GM12892 (cell line): Measurements from ENCODE around the gene MED19. TPM values are rescaled to one million over a fixed set of nuclear protein-coding genes. Genes with fewer than 3 reads are reported as not detected.

ENCODE experiments used
- DNase-seq: peaks from one replicate; pipeline ENCODE4 v3.0.0; 2011; ENCODE audit not compliant: insufficient read length
- FAIRE-seq: peaks from 2 replicates; lab custom pipeline; 2011; peaks lifted over from hg19 to GRCh38; lab: Jason Lieb, UNC
- POLR2A ChIP-seq: IDR thresholded peaks from 2 replicates; pipeline ENCODE4 v1.6.1; 2011; ENCODE audit warnings: low read depth, low read length, control low read depth
- POLR2AphosphoS5 ChIP-seq: IDR thresholded peaks from 2 replicates; pipeline ENCODE4 v1.6.1; 2011; ENCODE audit warnings: low read depth, low read length, control low read depth
- TAF1 ChIP-seq: IDR thresholded peaks from 2 replicates; pipeline ENCODE4 v1.6.1; 2011; ENCODE audit warnings: low read depth, mild to moderate bottlenecking, control low read depth, low read length, borderline replicate concordance
- polyA plus RNA-seq: library from polyadenylated mRNA; unstranded; fragments of >200 nt; gene quantifications from one replicate; pipeline ENCODE4 v1.2.1, GENCODE V29; 2012; ENCODE audit warnings: missing spikeins, inconsistent platforms; ENCODE audit not compliant: missing spikeins

Gene MED19, protein sequence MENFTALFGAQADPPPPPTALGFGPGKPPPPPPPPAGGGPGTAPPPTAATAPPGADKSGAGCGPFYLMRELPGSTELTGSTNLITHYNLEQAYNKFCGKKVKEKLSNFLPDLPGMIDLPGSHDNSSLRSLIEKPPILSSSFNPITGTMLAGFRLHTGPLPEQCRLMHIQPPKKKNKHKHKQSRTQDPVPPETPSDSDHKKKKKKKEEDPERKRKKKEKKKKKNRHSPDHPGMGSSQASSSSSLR
- polyA plus RNA-seq: 12.4 TPM

DNA sequence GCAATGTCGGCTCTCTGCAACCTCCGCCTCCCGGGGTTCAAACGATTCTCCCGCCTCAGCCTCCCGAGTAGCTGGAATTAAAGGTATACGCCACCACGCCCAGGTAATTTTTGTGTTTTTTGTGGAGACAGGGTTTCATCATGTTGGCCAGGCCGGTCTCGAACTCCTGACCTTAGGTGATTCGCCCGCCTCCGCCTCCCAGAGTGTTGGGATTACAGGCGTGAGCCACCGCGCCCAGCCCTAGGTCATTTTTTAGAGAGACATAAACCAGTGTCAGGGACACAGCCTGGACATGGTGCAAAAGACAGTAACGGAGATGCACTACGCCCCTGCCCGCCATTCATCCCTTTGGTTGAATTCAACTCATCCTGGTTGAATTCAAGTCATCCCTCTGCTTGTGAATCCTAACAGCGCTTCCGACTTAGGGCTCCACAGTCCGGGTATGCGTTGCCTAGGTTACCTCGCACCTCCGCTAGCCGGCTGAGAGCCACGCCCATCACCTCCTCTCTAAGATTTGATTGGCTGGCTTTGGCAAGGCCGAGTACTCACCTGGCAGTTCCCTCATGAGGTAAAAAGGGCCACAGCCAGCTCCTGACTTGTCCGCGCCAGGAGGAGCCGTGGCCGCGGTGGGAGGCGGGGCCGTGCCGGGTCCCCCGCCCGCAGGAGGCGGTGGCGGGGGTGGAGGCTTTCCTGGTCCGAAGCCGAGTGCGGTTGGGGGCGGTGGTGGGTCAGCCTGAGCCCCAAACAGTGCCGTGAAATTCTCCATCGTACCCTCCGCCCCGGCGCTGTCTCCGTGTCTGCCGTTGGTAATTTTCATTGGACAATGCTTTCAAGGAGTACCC lies at the start of gene MED19:
MED19 (minus strand) TSS at position 802 of the 842 bp plus-strand sequence; CDS start at position 766, 36 bp downstream.
- TF ChIP-seq POLR2A: no peak; the same call in 1 of the 2 replicates
- TF ChIP-seq TAF1: 0 out of 2 replicates have a peak, but pooled peaks have one; percentile 17
- FAIRE-seq (no peak), DNase-seq (no peak)

DNA sequence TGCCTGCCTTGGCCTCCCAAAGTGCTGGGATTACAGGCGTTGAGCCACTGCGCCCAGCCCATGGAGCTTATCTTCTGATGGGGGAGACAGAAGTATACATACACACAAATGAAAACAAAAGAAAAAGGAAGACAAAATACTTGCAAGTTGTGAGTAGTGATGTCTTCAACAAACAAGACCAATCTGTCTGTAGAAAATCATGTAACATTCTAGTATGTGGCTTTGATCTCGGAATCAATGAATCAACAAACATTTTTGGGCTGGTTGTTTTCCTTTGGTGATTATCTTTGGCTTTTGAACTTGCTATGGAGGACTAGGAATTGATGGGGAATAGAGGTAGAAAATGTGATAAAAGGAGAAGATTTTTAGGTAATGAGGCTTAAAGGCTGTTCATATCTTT lies 46.2 kb upstream of the MED19 start:
- FAIRE-seq (no peak), DNase-seq (no peak)
- no peak for TF ChIP-seq TAF1
- no peak for TF ChIP-seq POLR2A
- no peak for TF ChIP-seq POLR2AphosphoS5

DNA sequence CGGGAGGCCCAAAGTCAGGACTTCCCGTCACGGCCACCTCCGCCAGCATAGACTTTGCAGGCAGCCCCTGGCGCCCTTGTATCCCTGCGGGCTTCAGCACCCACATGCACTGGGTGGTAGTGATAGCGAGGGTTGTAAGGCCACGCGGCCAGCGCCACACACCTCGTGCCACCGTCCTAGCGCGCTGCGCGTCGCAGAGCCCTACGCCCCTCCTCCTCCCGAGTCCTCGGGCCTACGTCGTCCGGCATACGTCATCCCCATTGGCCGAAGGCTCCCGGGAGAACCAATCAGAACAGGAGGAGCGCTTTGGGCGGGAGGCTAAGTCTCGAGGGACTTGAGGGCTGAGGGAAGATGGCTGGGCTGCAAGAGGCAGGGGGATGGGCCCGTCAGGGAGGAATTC lies 40.9 kb upstream of the MED19 start:
- TF ChIP-seq POLR2A (no peak), POLR2AphosphoS5 (no peak), TAF1 (no peak)
- DNase-seq (no peak), FAIRE-seq (no peak)

DNA sequence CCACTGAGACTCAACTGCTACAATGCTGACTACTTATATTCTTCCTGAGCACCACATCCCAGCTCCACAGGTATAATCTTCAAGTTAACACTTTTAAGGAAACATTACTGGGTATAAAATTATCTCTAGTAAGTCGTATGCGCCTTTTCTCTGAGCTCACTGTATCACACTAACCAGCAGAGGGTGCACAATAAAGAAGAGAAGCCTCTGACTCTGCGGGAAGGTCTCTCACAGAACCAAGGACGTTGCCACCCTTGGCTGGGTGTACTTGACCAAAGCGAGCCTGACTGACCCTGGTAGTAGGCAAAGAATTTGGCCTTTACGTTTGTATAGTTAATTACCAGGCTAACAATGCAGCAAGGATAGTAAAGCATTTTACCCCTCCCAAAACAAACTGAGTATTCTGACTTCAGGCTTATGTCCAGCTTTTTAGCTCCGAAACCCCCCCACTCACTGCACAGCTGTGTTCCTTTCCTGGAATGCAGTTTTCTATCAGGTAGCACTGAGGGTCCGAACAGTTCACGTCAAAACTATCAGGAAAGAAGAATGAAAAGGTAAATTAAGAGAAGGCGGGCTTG lies 39.8 kb upstream of the MED19 start, which contains the start of gene BTBD18:
BTBD18 (minus strand) TSS at position 144 of the 578 bp plus-strand sequence. CDS start 631 bp downstream, outside the sequence.
- DNase-seq (no peak), FAIRE-seq (peak; percentile 80)
- TF ChIP-seq TAF1 (no peak), POLR2AphosphoS5 (no peak), POLR2A (no peak)

DNA sequence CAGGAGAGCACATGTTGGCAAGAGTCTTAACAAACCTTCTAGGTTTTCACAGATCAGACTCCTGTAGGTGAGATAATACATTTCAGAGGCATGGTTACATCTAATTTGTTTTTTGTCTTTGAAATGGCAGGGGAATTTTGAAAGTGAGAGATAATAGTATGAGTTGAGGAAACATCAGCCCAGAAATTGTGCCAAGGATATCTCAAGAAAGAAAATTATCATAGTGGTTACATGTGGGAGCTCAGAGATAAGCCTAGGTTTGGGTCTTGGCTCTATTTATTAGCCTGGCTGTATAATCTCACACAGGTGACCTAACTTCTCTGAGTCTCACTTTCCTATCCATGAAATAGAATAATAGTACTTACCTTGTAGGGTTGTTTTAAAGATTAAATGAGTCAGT lies 39.2 kb upstream of the MED19 start:
- DNase-seq (no peak), FAIRE-seq (no peak)
- no peak for TF ChIP-seq TAF1
- TF ChIP-seq POLR2A: no peak
- TF ChIP-seq POLR2AphosphoS5: no peak

DNA sequence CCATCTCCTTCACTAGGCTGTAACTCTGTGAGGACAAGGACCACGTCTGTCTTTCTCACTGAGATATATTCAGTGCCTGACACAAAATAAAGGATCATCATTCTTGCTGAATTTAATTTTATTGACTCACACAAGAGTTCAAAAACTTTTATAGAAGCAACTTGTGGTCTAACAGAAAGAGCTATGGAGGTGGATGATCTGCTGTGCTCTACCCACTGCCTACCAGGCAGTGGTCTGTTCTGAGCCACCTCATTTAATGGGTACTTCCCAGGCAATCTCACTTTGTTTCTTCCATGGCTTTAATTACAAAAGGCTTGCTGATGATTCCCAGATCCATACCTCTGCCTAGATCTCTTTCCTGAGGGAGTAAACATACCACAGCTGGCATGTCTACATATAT lies 34.9 kb upstream of the MED19 start:
- no peak for FAIRE-seq
- no peak for DNase-seq
- no peak for TF ChIP-seq POLR2A
- no peak for TF ChIP-seq TAF1
- TF ChIP-seq POLR2AphosphoS5: no peak

DNA sequence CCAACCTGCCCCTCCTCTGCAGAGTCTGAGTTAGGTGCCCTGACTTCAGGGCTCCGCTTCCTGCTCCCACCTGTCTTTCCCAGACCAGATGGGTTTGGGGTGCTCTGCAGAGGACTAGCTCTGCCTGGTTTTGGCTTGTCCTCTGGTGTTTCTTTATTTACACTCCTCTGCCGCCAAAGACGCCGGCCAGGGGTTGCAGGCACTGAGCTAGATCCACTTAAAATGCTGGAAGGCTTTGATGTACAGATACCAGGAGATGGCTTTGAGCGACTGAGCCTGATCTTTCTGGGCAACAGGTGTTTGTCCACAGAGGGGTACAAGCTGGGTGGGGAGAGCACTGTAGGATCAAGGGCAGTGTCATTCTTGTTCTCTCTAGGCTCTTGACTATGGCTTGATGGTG lies 33.2 kb upstream of the MED19 start:
- FAIRE-seq (no peak), DNase-seq (no peak)
- no peak for TF ChIP-seq TAF1
- peak; percentile 14 for TF ChIP-seq POLR2AphosphoS5

DNA sequence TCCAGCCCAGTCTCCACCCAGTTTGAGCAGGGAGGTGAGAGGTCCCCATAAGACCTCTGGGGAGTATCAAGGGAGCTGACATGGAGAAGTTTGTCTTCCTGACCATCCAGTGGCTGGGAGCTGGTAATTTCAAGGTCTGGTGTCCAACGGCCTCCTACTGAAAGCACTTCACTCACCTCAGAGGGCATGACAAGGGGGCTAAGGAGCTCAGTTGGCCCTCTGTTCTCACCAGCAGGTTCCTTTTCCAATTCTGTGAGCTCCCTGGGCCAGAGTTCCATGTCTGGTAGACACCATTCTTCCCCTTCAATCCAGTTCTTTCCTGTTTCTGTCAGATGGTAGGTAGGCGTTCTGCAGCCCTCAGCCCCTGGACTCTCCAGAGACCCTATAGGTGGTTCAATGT lies 32.3 kb upstream of the MED19 start:
- no peak for FAIRE-seq
- no peak for TF ChIP-seq TAF1
- peak; percentile 53; the same call in 1 of the 2 replicates for TF ChIP-seq POLR2A
- 0 out of 2 replicates have a peak, but pooled peaks have one; percentile 57 for TF ChIP-seq POLR2AphosphoS5
- no peak for DNase-seq

DNA sequence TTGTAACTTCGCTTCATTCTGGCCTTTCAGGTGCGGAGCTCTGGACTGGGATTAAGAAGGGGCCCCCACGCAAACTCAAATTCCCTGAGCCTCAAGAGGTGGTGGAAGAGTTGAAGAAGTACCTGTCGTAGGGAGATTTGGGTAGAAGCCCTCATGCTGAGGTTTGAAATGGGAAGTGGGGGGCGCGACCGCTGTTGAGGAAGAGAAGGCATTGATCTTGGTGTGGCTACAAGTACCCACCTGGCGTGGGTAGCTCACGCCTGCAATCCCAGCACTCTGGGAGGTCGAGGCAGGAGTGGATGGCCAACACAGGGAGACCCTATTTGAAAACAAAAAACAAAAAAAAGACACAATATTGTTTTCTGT lies 30.1 kb upstream of the MED19 start:
- no peak for DNase-seq
- TF ChIP-seq POLR2AphosphoS5 (no peak), POLR2A (no peak), TAF1 (no peak)
- FAIRE-seq: peak; percentile 9

DNA sequence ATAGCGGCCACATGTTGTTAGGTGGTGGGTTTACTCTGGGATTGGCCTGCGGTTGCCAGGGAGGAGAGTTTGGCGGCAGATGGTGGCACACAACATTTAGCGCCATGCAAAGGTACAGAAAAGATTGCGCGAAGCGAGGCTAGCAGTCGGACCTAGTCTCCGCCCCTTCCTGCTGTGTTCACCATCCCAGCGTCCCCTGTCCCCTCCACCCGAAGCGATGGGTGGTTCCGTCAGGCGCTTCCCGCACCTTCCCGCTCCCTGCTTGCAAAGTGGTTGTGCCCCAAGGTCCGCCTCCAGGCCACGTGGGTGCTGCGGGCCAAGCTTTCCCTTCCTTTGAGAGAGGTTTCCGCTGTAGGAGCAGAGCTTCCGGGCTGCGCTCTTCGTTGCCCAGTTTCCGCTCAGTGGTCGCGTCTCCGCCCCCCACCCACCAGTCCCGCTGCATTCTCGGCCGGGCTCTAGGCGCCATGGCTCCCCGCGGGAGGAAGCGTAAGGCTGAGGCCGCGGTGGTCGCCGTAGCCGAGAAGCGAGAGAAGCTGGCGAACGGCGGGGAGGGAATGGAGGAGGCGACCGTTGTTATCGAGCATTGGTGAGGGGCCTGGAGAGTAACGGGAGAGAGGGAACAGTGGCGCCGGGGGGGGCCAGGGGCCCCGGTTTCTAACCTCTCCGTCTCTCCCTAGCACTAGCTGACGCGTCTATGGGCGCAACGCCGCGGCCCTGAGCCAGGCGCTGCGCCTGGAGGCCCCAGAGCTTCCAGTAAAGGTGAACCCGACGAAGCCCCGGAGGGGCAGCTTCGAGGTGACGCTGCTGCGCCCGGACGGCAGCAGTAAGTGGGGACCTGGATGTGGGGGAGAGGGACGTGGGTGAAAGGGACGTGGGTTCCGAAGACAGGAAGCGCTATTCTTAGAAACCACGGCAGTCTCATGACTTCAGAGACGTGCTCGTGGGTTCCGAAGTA lies 29.4 kb upstream of the MED19 start, which contains the start of gene SELENOH:
SELENOH (plus strand) TSS at position 360 of the 955 bp plus-strand sequence; CDS start at position 465, 105 bp downstream.
- TF ChIP-seq POLR2AphosphoS5: peak; percentile 95
- peak; percentile 95 for TF ChIP-seq POLR2A
- TF ChIP-seq TAF1: peak; percentile 62; the same call in 1 of the 2 replicates
- FAIRE-seq (peak; percentile 99), DNase-seq (peak; percentile 77)
